OCI-LY1 (cell line): ENCODE measurements around the gene CHST12.

Experiments used
- EZH2 ChIP-seq: fragments of 200-600 bp; sonication (generic), shearing (Covaris generic); IDR thresholded peaks from 2 replicates; pipeline ENCODE4 v1.8.0; 2017; ENCODE audit warnings: borderline replicate concordance, mixed run types, mild to moderate bottlenecking, antibody characterized with exemption, low read length, moderate library complexity, mixed read lengths
- TF ChIP-seq, protein P1 (sequence below): fragments of 200-600 bp; sonication (generic), shearing (Covaris generic); IDR thresholded peaks from 2 replicates; pipeline ENCODE4 v1.5.1; 2017; ENCODE audit warnings: mild to moderate bottlenecking, antibody characterized with exemption, low read length, moderate library complexity, mixed read lengths

DNA sequence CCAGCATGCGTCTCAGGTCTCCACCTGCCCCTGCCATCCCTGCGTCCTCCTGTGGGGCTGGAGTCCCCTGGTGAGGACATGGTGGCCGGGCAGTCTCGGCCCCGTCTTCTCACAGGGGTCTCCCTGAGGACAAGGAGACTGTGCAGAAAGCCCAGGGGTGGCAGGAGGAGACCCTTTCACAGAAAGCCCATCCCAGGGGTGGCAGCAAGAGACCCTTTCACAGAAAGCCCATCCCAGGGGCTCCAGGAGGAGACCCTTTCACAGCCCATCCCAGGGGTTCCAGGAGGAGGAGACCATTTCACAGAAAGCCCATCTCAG, 14.8 kb upstream of the CHST12 start:
- TF ChIP-seq, protein P1, sequence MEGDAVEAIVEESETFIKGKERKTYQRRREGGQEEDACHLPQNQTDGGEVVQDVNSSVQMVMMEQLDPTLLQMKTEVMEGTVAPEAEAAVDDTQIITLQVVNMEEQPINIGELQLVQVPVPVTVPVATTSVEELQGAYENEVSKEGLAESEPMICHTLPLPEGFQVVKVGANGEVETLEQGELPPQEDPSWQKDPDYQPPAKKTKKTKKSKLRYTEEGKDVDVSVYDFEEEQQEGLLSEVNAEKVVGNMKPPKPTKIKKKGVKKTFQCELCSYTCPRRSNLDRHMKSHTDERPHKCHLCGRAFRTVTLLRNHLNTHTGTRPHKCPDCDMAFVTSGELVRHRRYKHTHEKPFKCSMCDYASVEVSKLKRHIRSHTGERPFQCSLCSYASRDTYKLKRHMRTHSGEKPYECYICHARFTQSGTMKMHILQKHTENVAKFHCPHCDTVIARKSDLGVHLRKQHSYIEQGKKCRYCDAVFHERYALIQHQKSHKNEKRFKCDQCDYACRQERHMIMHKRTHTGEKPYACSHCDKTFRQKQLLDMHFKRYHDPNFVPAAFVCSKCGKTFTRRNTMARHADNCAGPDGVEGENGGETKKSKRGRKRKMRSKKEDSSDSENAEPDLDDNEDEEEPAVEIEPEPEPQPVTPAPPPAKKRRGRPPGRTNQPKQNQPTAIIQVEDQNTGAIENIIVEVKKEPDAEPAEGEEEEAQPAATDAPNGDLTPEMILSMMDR: no peak
- TF ChIP-seq EZH2: no peak
